Measurements from ENCODE around the gene HDAC9. TPM values are rescaled to one million over a fixed set of nuclear protein-coding genes. Genes with fewer than 3 reads are reported as not detected.

Gene HDAC9
- polyA plus RNA-seq, 1 of the 3 experiments (the other 2 are of a cell fraction), result 11.6 TPM

DNA sequence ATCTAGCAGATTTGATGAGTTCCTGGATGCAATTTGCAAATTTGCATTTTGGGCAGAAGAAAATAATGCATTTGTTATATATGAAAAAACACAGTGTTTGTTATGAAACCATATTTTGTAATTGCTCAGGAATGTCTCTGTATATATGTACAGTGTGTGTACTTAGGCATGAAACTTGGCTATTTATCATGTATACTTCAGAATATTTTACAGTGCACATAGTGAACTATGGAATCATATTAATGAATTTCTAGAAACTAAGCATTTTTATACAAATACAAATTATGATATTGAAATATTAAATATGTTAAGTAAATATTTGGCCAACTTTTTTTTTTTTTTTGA, 514.4 kb downstream of the HDAC9 start (continued):
- TF ChIP-seq, protein P1, sequence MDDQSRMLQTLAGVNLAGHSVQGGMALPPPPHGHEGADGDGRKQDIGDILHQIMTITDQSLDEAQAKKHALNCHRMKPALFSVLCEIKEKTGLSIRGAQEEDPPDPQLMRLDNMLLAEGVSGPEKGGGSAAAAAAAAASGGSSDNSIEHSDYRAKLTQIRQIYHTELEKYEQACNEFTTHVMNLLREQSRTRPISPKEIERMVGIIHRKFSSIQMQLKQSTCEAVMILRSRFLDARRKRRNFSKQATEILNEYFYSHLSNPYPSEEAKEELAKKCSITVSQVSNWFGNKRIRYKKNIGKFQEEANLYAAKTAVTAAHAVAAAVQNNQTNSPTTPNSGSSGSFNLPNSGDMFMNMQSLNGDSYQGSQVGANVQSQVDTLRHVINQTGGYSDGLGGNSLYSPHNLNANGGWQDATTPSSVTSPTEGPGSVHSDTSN (IDR thresholded peaks at IDR 0.05), result no peak
- TF ChIP-seq, protein P2, sequence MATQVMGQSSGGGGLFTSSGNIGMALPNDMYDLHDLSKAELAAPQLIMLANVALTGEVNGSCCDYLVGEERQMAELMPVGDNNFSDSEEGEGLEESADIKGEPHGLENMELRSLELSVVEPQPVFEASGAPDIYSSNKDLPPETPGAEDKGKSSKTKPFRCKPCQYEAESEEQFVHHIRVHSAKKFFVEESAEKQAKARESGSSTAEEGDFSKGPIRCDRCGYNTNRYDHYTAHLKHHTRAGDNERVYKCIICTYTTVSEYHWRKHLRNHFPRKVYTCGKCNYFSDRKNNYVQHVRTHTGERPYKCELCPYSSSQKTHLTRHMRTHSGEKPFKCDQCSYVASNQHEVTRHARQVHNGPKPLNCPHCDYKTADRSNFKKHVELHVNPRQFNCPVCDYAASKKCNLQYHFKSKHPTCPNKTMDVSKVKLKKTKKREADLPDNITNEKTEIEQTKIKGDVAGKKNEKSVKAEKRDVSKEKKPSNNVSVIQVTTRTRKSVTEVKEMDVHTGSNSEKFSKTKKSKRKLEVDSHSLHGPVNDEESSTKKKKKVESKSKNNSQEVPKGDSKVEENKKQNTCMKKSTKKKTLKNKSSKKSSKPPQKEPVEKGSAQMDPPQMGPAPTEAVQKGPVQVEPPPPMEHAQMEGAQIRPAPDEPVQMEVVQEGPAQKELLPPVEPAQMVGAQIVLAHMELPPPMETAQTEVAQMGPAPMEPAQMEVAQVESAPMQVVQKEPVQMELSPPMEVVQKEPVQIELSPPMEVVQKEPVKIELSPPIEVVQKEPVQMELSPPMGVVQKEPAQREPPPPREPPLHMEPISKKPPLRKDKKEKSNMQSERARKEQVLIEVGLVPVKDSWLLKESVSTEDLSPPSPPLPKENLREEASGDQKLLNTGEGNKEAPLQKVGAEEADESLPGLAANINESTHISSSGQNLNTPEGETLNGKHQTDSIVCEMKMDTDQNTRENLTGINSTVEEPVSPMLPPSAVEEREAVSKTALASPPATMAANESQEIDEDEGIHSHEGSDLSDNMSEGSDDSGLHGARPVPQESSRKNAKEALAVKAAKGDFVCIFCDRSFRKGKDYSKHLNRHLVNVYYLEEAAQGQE (IDR thresholded peaks at IDR 0.05; ENCODE audit: low read depth, low read length), result no peak
- TF ChIP-seq NRF1 (IDR thresholded peaks at IDR 0.05; ENCODE audit: low read depth, low read length), result no peak

DNA sequence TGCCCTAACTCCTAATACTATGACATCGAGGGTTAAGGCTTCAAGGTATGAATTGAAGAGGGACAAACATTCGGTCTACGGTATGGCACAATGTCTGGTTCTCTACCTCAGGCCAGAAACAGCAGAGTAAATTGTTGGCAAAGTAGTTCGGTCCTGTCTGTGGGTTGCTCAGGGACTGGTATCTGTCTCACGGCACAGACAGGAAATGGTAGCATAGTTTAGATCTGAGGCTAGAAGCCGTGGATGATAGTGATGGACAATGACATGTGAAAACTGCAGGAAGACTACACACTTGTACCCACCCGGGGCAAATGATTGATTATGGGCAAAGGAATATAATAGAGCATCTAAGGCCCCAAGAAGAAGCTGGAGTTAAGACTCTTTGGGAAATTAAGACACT, 515.7 kb downstream of the HDAC9 start:
- peak overlapping the region; percentile 33; the same call in 1 of the 2 replicates for H3K9ac ChIP-seq
- no peak overlapping the region for H3K4me3 ChIP-seq (ENCODE audit: low read depth in 2 of 2, low read length in 1 of 2)
- H3F3A ChIP-seq (replicated peaks; ENCODE audit: insufficient read depth), result peaks cover 43% of the 10 kb centered on the region
- POLR2A ChIA-PET, result no interaction called here
- CTCF ChIA-PET, result interaction anchor here (2.0 kb wide), 1 partner anchor 11 kb away, joined by 7 read pairs; no protein-coding TSS in a partner anchor
- H3K4me2 ChIP-seq, result peak overlapping the region; percentile 25; the same call in 1 of the 2 replicates
- peak overlapping the region; percentile 8; the same call in 1 of the 2 replicates for H2AFZ ChIP-seq (ENCODE audit: low read depth)
- H3K9me2 ChIP-seq, result no peaks in the 10 kb centered on the region
- H3K9me3 ChIP-seq, result peaks cover 4% of the 10 kb centered on the region; the same call in 1 of the 2 replicates
- peaks cover 15% of the 10 kb centered on the region for H3K79me2 ChIP-seq (ENCODE audit: insufficient read depth)
- H3K36me3 ChIP-seq (replicated peaks in 1 of 2; ENCODE audit: control insufficient read depth in 1 of 2, insufficient read depth in 2 of 2, low read length in 1 of 2), result peaks cover 24 to 37% of the 10 kb centered on the region in 2 experiments
- DNase-seq, result no peak
- H3K4me1 ChIP-seq (ENCODE audit: control insufficient read depth in 1 of 2, insufficient read depth in 2 of 2, low read depth in 1 of 2, low read length in 1 of 2), result peaks cover 0 to 17% of the 10 kb centered on the region in 2 experiments; a peak in 3 of 4 replicates
- no peaks in the 10 kb centered on the region for H3K27me3 ChIP-seq (ENCODE audit: insufficient read depth)
- H4K20me1 ChIP-seq (ENCODE audit: insufficient read depth), result no peaks in the 10 kb centered on the region
- H3K27ac ChIP-seq (ENCODE audit: low read depth in 2 of 2, low read length in 1 of 2), result peak overlapping the region; percentile 88 to 90
- WGBS (ENCODE audit: low lambda C conversion rate), result 26% methylated on average over 7 of the region's 7 CpGs
- TF ChIP-seq SMC3 (IDR thresholded peaks at IDR 0.05; ENCODE audit: low read depth, low read length) (no peak; the same call in 1 of the 2 replicates), TEAD4 (IDR thresholded peaks at IDR 0.05; ENCODE audit: borderline replicate concordance, insufficient read depth) (peak; percentile 53; the same call in 1 of the 2 replicates), GATA2 (CRISPR knock-in tag; IDR thresholded peaks at IDR 0.05) (no peak), NFIC (IDR thresholded peaks at IDR 0.05; ENCODE audit: borderline replicate concordance) (peak; percentile 65; the same call in 1 of the 2 replicates), RAD21 (IDR thresholded peaks at IDR 0.05; ENCODE audit: low read length) (no peak), SIN3A (IDR thresholded peaks at IDR 0.05; ENCODE audit: borderline replicate concordance, low read depth, low read length) (peak; percentile 71; the same call in 1 of the 2 replicates), POLR2AphosphoS5 (IDR thresholded peaks at IDR 0.05; ENCODE audit: low read depth, low read length) (peak; percentile 29; the same call in 1 of the 2 replicates), EP300 (IDR thresholded peaks at IDR 0.05; ENCODE audit: borderline replicate concordance in 1 of 2, low read depth in 1 of 2, low read length in 1 of 2) (peak in 1 of 2 experiments; percentile 86; a peak in 1 of 4 replicates), MEF2A (IDR thresholded peaks at IDR 0.05; ENCODE audit: borderline replicate concordance, low read depth) (no peak), MXI1 (IDR thresholded peaks at IDR 0.05; ENCODE audit: low read depth, low read length) (no peak), RCOR1 (IDR thresholded peaks at IDR 0.05; ENCODE audit: low read length) (no peak), ELF1 (IDR thresholded peaks at IDR 0.05) (no peak)
- TF ChIP-seq, protein P3, sequence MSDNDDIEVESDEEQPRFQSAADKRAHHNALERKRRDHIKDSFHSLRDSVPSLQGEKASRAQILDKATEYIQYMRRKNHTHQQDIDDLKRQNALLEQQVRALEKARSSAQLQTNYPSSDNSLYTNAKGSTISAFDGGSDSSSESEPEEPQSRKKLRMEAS (IDR thresholded peaks at IDR 0.05; ENCODE audit: low read depth), result no peak; the same call in 1 of the 2 replicates
- TF ChIP-seq, protein P4, sequence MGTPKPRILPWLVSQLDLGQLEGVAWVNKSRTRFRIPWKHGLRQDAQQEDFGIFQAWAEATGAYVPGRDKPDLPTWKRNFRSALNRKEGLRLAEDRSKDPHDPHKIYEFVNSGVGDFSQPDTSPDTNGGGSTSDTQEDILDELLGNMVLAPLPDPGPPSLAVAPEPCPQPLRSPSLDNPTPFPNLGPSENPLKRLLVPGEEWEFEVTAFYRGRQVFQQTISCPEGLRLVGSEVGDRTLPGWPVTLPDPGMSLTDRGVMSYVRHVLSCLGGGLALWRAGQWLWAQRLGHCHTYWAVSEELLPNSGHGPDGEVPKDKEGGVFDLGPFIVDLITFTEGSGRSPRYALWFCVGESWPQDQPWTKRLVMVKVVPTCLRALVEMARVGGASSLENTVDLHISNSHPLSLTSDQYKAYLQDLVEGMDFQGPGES (IDR thresholded peaks at IDR 0.05; ENCODE audit: low read depth, low read length), result no peak
- TF ChIP-seq, protein P2 (IDR thresholded peaks at IDR 0.05; ENCODE audit: low read depth, low read length), result 0 out of 2 replicates have a peak, but pooled peaks have one; percentile 28
- TF ChIP-seq, protein P1 (IDR thresholded peaks at IDR 0.05), result peak; percentile 96

Data from SK-N-SH (cell line).